Measurements from ENCODE around the gene PLIN3.
A peak's percentile ranks its signal among the peaks of the same experiment; 100 is the strongest.
"Not testable (repeated sequence)": the region's sequence is repeated elsewhere in the genome, so short reads cannot be mapped to it uniquely, and the experiment has no call there.

The PLIN3 gene

DNA sequence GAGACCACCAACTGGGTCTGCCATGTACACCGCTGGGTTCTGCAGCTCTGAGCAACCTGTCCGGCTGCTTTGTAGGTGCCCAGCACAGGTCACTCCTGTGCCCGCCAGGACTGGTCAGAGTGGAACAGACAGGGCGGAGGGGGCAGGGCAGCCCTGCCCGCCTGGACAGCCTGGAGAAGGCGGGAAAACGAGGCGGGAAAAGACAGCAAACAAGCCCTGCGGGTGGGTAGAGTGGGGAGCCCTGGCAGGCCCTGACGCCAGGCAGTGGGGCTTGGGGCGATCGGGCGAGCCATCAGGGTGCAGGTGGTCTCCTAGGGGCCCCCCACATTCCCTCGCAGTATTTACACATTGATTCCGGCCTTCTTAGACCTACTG is 41.3 kb upstream of the PLIN3 start:
- DNase-seq (ENCODE audit: low spot score), result no peak
- POLR2A ChIA-PET (ENCODE audit: low non-redundant PET), result interaction anchor here (0.6 to 0.7 kb wide), 2 partner anchors 20 to 48 kb away, joined by 3 to 4 read pairs; no protein-coding TSS in a partner anchor
- TF ChIP-seq, protein P1, sequence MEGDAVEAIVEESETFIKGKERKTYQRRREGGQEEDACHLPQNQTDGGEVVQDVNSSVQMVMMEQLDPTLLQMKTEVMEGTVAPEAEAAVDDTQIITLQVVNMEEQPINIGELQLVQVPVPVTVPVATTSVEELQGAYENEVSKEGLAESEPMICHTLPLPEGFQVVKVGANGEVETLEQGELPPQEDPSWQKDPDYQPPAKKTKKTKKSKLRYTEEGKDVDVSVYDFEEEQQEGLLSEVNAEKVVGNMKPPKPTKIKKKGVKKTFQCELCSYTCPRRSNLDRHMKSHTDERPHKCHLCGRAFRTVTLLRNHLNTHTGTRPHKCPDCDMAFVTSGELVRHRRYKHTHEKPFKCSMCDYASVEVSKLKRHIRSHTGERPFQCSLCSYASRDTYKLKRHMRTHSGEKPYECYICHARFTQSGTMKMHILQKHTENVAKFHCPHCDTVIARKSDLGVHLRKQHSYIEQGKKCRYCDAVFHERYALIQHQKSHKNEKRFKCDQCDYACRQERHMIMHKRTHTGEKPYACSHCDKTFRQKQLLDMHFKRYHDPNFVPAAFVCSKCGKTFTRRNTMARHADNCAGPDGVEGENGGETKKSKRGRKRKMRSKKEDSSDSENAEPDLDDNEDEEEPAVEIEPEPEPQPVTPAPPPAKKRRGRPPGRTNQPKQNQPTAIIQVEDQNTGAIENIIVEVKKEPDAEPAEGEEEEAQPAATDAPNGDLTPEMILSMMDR (conservative IDR thresholded peaks at IDR 0.05; ENCODE audit: low read depth), result no peak
- CTCF ChIA-PET, result no interaction called here
- H3K27ac ChIP-seq, result peak overlapping the region; percentile 94

DNA sequence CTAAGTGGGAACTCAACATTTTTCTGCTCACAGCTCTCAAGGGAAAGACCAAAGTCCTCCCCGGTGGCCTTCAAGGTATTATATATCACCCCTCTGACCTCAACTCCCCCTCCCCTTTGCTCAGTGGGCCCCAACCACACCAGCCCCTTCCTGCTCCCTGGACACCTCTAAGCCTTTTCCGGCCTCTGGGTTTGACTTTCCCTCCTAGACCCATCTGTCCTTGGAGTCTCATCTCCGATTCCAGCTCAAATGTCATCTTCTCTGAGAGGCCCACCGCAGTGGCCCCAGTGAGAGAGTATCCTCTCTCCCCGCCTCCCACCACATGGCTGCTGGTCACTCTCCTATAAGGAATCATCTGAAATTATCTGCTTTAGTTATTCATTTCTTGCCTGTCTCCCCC is 40.9 kb upstream of the PLIN3 start:
- ChIA-PET CTCF (interaction anchor here (0.6 kb wide), 1 partner anchor 93 kb away, joined by 3 read pairs; no protein-coding TSS in a partner anchor), POLR2A (ENCODE audit: low non-redundant PET) (no interaction called here)
- TF ChIP-seq, protein P1 (conservative IDR thresholded peaks at IDR 0.05; ENCODE audit: low read depth), result no peak
- DNase-seq (ENCODE audit: low spot score), result no peak
- peak overlapping the region; percentile 94 for H3K27ac ChIP-seq

DNA sequence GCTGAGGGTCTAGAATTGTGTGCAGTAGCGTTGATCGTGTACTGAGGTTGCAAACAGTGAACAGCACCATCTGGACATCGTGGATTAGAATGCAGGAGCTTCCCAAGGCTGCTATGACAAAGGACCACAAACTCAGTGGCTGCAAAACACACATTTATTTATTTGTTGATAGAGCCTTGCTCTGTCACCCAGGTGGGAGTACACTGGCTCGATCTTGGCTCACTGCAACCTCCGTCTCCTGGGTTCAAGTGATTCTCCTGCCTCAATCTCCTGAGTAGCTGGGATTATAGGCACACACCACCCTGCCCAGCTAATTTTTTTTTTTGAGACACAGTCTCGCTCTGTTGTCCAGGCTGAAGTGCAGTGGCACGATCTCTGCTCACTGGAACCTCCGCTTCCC is 39.5 kb upstream of the PLIN3 start:
- DNase-seq (ENCODE audit: low spot score), result no peak
- peak overlapping the region; percentile 26; the same call in 1 of the 2 replicates for H3K27ac ChIP-seq
- ChIA-PET POLR2A (ENCODE audit: low non-redundant PET) (no interaction called here), CTCF (interaction anchor here (1.0 kb wide), 1 partner anchor 36 kb away, joined by 7 read pairs; no protein-coding TSS in a partner anchor)
- TF ChIP-seq, protein P1 (conservative IDR thresholded peaks at IDR 0.05; ENCODE audit: low read depth), result no peak

DNA sequence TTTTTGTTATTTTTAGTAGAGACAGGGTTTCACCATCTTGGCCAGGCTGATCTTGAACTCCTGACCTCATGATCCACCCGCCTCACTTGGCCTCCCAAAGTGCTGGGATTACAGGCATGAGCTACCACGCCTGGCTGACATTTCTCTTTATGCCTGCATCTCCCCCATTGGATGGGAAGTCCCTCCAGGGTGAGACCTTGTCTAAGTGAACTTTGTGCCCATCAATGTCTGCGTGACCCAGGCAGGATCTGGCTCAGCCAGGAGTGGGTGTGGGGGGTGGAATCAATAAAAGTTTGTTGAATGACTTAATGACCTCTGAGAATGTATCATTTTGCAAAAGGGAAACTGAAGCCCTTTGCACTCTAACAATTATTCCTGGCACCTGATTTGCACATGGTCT is 37.0 kb upstream of the PLIN3 start:
- TF ChIP-seq, protein P1 (conservative IDR thresholded peaks at IDR 0.05; ENCODE audit: low read depth), result no peak
- ChIA-PET POLR2A (ENCODE audit: low non-redundant PET) (no interaction called here), CTCF (no interaction called here)
- no peak overlapping the region for H3K27ac ChIP-seq
- no peak for DNase-seq (ENCODE audit: low spot score)

DNA sequence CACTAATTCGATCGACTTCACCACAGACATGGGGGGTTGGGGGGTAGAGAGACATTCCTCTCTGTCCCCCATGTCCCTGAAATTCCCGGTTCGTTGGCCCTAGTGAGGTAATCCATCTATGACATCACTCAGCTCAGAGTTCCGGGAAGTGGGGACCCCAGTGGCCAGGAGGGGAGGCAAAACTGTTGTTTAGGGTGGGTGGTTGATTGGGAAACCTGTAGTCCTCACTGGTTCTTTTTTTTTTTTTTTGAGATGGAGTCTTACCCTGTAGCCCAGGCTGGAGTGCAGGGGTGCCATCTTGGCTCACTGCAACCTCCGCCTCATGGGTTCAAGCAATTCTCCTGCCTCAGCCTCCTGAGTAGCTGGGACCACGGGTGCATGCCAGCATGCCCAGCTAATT is 35.3 kb upstream of the PLIN3 start, which contains the start of gene ARRDC5:
Gene ARRDC5 (minus strand): TSS at position 101 of the 400 bp plus-strand sequence. CDS start 71 bp downstream, at position 30.
- no peak for DNase-seq (ENCODE audit: low spot score)
- POLR2A ChIA-PET (ENCODE audit: low non-redundant PET), result no interaction called here
- CTCF ChIA-PET, result no interaction called here
- TF ChIP-seq, protein P1 (conservative IDR thresholded peaks at IDR 0.05; ENCODE audit: low read depth), result no peak
- 0 out of 2 replicates have a peak within 1 kb of the TSS, but pooled peaks have one; percentile 3 for H3K27ac ChIP-seq

DNA sequence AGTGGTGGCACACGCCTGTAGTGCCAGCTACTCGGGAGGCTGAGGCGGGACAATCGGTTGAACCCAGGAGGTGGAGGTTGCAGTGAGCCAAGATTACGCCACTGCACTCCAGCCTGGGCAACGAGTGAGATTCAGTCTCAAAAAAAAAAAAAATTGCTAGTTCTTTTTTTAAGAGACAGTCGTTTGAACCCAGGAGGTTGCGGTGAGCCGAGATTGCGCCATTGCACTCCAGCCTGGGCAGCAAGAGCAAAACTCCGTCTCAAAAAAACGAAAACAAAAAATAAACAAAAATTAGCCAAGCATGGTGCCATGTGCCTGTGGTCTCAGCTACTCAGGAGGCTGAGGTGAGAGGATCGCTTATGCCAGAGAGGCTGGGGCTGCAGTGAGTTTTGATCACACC is 33.4 kb upstream of the PLIN3 start:
- H3K27ac ChIP-seq; CTCF ChIA-PET; DNase-seq (ENCODE audit: low spot score); POLR2A ChIA-PET (ENCODE audit: low non-redundant PET): not testable (repeated sequence)

DNA sequence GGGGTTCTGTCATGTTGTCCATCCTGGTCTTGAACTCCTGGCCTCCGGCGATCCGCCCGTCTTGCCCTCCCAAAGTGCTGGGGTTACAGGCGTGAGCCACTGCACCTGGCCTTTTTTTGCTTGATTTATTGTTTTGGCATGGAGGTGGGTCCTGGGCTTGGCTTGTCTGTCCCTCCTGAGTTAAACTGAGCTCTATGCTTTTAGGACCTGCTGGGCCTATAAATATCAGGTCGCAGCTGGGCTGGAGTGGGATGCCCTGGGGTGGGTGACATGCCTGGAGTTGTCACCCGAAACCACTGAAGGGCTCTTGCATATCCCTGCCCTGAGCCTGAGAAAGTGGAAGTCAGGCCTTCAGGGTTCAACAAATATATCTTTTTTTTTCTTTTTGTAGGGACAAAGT is 29.7 kb upstream of the PLIN3 start:
- CTCF ChIA-PET, result no interaction called here
- H3K27ac ChIP-seq, result peak overlapping the region; percentile 53
- no peak for DNase-seq (ENCODE audit: low spot score)

More for the DNA sequence above, 29.7 kb upstream of the PLIN3 start:
- POLR2A ChIA-PET (ENCODE audit: low non-redundant PET), result no interaction called here
- TF ChIP-seq, protein P1 (conservative IDR thresholded peaks at IDR 0.05; ENCODE audit: low read depth), result no peak
